ENCODE measurements around the gene EFHD1.
A peak's percentile ranks its signal among the peaks of the same experiment; 100 is the strongest.
"Not testable (repeated sequence)": the region's sequence is repeated elsewhere in the genome, so short reads cannot be mapped to it uniquely, and the experiment has no call there.

EFHD1 gene

DNA sequence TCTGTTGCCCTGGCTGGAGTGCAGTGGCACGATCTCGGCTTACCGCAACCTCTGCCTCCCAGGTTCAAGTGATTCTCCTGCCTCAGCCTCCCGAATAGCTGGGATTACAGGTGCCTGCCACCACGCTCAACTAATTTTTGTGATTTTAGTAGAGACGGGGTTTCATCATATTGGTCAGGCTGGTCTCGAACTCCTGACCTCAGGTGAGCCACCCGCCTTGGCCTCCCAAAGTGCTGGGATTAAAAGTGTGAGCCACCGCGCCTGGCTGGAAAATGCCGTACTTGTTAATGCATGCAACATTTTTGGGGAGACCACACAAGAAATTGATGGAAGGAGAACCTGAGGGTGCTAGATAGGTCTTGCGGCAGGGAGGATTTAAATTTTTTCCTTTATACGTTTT is 57.7 kb downstream of the EFHD1 start:
- DNase-seq (ENCODE audit: low read depth in 2 of 2) = not testable (repeated sequence)

DNA sequence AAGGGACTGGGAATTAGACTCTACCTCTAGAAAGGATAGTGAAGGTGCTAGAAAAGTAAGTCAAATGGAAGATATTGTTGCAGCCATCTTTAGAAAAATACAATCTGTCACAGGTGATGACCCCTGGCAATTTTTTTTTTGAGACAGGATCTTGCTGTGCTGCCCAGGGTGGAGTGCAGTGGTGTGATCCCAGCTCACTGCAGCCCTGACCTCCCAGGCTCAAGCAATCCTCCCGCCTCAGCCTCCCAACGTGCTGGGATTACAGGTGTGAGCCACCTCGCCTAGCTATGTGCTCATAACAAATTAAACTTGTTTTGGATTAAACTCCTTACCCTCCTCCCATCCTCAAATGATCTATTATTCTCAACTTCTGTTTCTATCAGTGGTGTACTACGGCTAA is 59.9 kb downstream of the EFHD1 start:
- no peak for DNase-seq (ENCODE audit: low read depth in 2 of 2)

DNA sequence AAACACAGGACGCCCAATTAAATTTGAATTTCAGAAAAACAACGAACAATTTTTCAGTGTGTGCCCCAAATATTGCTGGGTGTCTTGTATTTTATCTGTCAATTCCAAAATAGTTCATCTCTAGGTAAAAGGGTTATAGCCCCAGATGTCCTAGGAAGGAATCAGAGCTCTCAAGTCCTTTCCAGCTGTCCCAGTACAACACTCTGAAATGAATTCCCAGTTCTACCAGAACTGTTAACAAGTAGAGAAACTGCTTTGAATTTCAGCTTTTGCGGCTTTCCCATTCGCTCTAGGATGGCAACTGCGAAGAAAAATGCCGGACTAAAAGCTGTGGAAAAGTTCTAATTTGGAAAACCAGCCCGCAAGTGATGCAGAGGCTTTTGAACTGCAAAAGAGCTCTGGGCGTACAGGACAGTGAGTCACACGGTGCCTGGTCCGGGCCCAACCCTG is 63.2 kb downstream of the EFHD1 start:
- no peak for DNase-seq (ENCODE audit: low read depth in 2 of 2)

DNA sequence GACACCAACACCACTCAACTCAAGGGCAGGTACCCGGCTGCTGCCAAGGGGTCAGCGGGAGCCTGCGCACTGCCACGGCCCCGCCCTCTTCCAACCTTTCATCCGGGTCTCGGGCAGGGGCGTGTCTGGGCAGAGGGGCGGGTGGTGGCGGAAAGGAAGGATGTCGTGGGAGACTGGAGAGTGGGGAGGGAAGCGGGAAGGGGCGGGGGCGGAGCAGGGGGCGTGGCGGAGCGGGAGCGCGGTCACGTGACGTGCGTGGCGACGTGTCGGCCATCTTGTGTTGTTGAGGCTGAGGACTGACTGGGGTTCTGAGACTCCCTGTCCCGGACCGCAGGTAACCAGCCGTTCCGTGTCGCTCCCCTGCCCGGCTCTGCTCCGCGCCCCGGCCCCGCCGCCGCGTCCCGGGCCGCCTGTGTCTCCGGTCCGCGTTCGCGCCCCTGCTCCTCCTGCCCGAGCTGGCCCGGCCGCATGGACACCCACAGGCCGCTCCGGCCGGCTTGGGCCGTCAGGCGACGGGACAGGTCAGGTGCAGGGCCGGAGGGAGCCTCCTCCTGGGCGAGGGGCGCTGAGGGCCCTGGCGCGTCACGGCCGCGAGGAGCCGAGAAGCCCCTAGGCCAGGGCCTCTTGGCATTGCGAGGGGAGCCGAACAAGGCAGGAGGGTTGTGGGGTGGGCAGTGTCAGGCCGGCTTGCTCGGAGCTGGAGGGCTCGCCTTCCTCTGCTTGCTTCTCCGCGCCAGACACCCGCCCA is 63.8 kb downstream of the EFHD1 start, which contains the start of gene GIGYF2:
Gene GIGYF2 (plus strand): TSS at position 273 of the 748 bp plus-strand sequence. CDS start 37,867 bp downstream, outside the sequence.
- DNase-seq (ENCODE audit: low read depth in 2 of 2) = peak; percentile 80 to 82

DNA sequence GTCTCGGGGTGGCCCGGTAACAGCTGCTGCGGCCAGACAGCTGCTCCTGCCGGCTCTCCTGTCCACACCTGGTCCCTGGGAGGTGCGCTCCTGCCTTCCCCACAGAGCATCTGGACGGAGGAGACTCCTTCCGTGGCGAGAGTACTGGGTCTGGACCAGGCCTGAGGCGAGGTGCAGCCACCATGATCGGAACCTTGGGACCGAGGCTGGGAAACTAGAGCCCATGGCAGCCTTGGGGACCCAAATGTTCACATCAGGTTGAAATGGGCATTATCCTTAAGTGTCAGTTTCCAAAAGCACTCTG is 64.4 kb downstream of the EFHD1 start:
- no peak for DNase-seq (ENCODE audit: low read depth in 2 of 2)

DNA sequence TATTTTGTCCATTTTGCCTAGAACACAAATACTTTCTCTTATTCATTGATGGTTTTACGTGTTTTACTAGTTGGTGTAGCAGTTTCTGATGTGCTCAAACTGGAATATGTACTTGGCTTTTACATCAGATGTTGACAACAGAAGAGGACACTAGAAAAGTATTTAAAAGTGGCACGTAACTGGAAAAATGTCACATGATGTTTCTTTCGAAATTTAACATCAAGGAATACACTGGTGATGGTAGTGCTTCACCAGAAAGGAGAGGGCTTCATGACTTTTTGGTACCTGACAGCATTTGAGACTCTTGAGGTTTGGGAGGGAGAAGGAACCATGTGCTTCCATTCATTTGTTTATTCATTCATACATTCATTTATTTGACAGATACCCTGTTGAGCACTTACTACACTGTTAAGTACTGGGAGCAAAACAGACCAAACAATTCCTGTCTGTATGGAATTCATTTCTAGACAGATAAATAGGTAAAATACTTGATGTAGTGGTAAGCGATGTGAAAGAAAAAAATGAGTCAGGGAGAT is 65.2 kb downstream of the EFHD1 start:
- no peak for DNase-seq (ENCODE audit: low read depth in 2 of 2)

DNA sequence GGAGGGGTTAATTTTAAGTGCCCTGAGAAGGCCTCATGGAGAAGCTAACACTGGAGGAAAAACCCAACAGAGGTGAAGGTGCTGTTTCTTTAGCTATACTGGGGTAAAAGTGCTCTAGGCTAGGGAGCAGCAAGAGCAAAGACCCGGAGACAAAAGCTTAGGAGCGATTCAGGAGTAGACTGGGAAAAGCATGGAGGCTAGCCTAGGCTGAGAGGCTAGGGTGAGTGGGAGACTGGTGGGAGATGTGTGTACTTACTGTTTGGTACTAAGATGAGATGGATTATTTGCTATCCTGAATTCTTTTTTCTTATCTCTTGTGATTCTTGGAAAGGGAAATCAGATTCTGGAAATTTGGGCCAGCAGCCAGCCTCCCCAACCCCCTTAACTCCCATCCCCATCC is 65.7 kb downstream of the EFHD1 start:
- no peak for DNase-seq (ENCODE audit: low read depth in 2 of 2)

DNA sequence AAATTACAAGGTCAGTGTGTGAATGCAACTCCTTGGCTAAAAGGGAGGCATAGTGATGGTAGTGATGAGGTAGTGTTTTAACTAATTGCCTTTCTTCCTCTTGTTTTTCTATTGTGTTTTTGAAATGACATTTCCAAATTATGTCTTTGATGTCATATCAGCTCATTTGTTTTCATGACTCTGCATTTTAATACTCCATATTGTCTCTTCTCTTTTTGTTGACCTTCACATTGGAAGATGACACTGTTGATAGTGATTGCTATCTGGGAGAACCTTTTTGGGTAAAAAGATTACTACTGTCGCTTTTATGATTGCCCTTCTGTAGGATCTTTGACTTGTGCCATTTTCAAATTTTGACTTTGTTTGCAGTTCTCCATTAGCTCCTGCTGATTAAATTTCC is 66.8 kb downstream of the EFHD1 start:
- no peak for DNase-seq (ENCODE audit: low read depth in 2 of 2)

DNA sequence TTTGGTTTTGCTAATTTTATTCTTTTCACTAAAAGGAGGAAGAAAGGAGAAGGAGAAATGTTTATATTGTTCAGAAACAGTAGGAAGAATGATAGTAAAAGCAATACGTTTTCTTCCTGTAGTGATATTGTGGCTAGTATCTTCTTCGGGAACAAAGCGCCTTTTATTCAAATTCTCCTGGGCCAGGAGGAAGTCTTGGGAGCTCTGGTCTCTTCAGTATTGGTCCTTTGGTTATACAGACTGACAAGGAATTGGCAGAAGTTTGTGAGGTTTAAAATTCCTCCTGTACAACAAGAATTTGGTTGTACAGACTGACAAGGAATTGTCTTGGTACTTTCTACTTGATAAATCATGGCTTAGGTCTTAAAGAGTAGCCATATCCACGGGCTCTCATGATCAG is 73.7 kb downstream of the EFHD1 start:
- DNase-seq (ENCODE audit: low read depth in 2 of 2) = no peak

DNA sequence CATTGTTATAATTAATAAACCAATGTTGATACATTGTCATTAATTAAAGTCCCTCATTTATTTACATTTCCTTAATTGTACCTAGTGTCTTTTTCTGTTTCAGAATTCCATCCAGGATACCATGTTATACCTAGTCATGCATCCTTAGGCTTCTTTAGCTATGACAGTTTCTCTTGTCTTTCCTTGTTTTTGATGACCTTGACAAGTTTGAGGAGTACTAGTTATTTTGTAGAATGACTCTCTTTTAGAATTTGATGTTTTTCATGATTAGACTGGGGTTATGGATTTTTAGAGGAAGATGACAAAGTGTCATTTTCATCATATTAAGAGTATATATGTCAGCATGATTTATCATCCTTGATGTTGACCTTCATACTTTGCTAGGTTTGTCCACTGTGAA is 80.1 kb downstream of the EFHD1 start:
- no peak for DNase-seq (ENCODE audit: low read depth in 2 of 2)

DNA sequence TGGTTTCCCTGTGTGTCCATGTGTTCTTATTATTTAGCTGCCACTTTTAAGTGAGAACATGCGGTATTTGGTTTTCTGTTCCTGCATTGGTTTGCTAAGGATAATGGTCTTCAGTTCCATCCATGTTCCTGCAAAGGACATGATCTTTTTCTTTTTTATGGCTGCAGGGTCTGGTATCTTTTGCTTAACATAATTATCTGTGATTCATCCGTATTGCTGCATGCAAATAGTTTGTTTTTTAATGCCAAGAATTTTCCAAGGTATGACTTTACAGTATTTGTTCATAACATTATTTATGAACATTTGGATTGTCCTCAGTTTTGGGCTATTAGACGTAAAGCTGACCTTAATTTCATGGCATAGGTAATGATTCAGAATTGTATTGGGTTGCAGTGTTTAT is 81.6 kb downstream of the EFHD1 start:
- DNase-seq (ENCODE audit: low read depth in 2 of 2) = no peak

DNA sequence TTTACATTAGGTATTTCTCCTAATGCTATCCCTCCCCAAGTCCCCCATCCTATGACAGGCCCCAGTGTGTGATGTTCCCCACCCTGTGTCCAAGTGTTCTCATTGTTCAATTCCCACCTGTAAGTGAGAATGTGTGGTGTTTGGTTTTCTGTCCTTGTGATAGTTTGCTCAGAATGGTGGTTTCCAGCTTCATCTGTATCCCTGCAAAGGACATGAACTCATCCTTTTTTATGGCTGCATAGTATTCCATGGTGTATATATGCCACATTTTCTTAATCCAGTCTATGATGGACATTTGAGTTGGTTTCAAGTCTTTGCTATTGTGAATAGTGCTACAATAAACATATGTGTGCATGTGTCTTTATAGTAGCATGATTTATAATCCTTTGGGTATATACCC is 86.7 kb downstream of the EFHD1 start:
- DNase-seq (ENCODE audit: low read depth in 2 of 2) = not testable (repeated sequence)

DNA sequence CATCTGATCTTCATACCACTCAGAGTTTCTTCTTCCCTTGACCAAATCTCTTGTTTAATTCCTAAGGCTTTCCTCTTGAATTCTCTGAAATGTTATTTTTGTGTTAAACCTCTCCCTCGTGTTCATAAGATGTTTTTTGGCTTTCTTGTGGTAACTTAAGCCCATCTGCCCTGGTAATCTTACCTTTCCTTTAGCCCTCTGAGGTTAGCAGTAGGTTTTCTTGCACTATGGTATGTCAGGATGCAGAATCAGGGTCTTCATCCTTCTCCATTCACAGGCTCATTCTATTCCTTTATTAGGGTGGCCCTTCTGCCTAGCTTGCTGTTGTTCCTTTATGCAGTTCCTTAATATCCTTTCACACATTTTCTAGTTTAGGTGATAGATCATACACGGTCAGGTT is 87.9 kb downstream of the EFHD1 start:
- no peak for DNase-seq (ENCODE audit: low read depth in 2 of 2)

DNA sequence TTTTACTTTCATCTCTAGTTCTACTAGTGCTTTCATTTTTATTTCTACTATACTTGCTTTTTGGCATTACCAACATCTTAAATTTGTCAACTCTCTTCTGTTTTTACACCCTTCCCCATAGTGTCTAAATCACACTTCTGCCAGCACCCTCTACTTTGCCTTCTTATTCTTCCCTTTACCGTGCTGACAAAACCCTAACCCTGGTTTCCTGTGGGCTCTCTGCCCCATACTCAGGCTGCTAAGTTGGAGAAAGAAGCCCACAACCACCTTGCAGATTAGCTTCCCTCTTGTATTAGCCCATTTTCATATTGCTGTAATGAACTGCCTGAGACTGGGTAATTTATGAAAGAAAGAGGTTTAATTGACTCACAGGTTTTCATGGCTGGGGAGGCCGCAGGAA is 88.5 kb downstream of the EFHD1 start:
- no peak for DNase-seq (ENCODE audit: low read depth in 2 of 2)

DNA sequence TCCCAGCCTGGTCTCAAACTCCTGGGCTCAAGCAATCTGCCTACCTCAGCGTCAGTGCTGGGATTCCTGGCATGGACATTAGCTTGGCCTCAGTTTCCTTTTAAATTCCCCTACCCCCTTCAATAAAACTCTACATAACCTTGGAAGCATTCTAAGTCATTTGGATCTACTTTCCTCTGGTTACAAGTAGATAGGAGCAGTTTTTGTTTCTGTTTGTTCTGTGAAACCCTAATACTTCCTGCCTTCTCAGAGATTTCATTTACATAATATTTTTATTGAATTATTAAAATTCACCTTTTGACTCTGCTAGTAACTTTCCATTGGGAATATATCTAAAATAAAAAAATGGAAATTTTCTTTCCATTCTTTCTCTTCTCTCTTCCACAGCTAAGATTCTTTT is 89.6 kb downstream of the EFHD1 start:
- no peak for DNase-seq (ENCODE audit: low read depth in 2 of 2)

DNA sequence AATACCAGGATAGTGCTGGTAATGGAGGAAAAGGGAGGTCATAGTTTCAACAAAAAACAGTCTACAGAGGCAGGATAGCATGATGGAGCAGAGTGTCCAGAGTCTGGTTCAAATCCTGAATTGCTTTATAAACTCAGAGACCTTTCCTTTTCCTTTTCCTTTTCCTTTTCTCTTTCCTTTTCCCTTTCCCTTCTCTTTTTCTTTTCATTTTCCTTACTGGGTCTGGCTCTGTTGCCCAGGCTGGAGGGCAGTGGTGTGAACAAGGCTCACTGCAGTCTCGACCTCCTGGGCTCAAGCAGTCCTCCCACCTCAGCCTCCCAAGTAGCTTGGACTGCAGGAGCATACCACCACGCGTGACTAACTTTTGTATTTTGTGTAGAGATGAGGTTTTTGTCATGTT is 95.4 kb downstream of the EFHD1 start:
- DNase-seq (ENCODE audit: low read depth in 2 of 2) = no peak

DNA sequence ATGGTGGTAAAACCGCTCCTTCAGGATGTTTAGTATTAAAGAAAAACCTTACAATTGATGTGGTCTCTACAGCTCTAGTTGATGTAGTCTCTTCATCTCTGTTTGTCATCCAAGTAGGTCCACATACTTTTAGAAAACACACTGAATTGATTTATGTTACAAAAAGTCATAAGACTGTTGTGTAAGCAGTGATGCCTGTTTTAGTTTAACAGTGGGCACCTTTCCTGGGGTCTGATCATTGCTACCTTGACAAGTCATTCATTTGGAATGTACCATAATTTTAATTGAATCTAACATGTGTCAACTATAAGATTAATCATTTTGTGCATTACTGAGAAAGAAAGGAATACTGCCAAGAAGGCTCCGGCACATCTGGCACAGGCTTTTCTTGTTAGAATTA is 98.1 kb downstream of the EFHD1 start:
- peak; percentile 52 to 58 for DNase-seq (ENCODE audit: low read depth in 2 of 2)

Data from fibroblast of skin of left biceps (primary cell).